ENCODE measurements around the gene PSMA5. TPM values are rescaled to one million over a fixed set of nuclear protein-coding genes. Genes with fewer than 3 reads are reported as not detected.

PSMA5 gene
- total RNA-seq, 6 donors from 2014 or later: 15.2 to 69.5 (median 29.8) TPM

GRCh38 chr1:109388208-109388711, 38.0 kb downstream of the PSMA5 start:
- WGBS, 2 donors: 93 to 99% methylated on average over 5 of the region's 5 CpGs
- no peaks in the 10 kb centered on the region for H3K9me3 ChIP-seq
- DNase-seq (no peak), ATAC-seq (ENCODE audit: low FRiP score in 2 of 2) (no peak)
- peak overlapping the region; percentile 81 to 92 (median 83) for H3K27ac ChIP-seq
- no peak for TF ChIP-seq EP300 (IDR thresholded peaks at IDR 0.05)
- H3K27me3 ChIP-seq: no peaks in the 10 kb centered on the region
- peaks cover 65 to 81% (median 71%) of the 10 kb centered on the region in 4 donors for H3K4me1 ChIP-seq
- no peaks in the 10 kb centered on the region for H3K36me3 ChIP-seq
- H3K4me3 ChIP-seq: no peak overlapping the region

- Histone ChIP-seq H3K4me1 (peaks cover 48 to 79% (median 67%) of the 10 kb centered on the region in 4 donors), H3K36me3 (no peaks in the 10 kb centered on the region), H3K4me3 (no peak overlapping the region), H3K27me3 (no peaks in the 10 kb centered on the region), H3K27ac (peak overlapping the region; percentile 5 to 60 (median 41)), H3K9me3 (no peaks in the 10 kb centered on the region)
- ATAC-seq (ENCODE audit: low FRiP score in 2 of 2) (no peak), DNase-seq (no peak)
- TF ChIP-seq POLR2AphosphoS5 (IDR thresholded peaks at IDR 0.05) (no peak), EP300 (IDR thresholded peaks at IDR 0.05) (no peak), POLR2A (IDR thresholded peaks at IDR 0.05) (no peak), CTCF (IDR thresholded peaks at IDR 0.05) (no peak)
- WGBS, 2 donors: 75 to 86% methylated on average over 2 of the region's 2 CpGs
These were observed 40.1 kb downstream of the PSMA5 start for GRCh38 chr1:109386054-109386717.

- ATAC-seq (ENCODE audit: low FRiP score in 2 of 2) (peak in 1 of 2 donors; percentile 47), DNase-seq (peak in 1 of 2 donors; percentile 73)
- peaks cover 46 to 75% (median 61%) of the 10 kb centered on the region in 4 donors for H3K4me1 ChIP-seq
- no peaks in the 10 kb centered on the region for H3K36me3 ChIP-seq
- WGBS, 2 donors: 57 to 63% methylated on average over 2 of the region's 2 CpGs
- H3K27ac ChIP-seq: peak overlapping the region; percentile 5 to 60 (median 41)
- no peak overlapping the region for H3K4me3 ChIP-seq
- H3K9me3 ChIP-seq: no peaks in the 10 kb centered on the region
- no peaks in the 10 kb centered on the region for H3K27me3 ChIP-seq
- TF ChIP-seq CTCF (IDR thresholded peaks at IDR 0.05): no peak
- no peak for TF ChIP-seq POLR2A (IDR thresholded peaks at IDR 0.05)
- TF ChIP-seq EP300 (IDR thresholded peaks at IDR 0.05): peak in 1 of 4 donors; percentile 38
- TF ChIP-seq POLR2AphosphoS5 (IDR thresholded peaks at IDR 0.05): peak in 1 of 2 donors; percentile 13
These were observed 40.8 kb downstream of the PSMA5 start for GRCh38 chr1:109385417-109385816.

- Histone ChIP-seq H3K4me3 (no peak overlapping the region), H3K9me3 (no peaks in the 10 kb centered on the region), H3K36me3 (no peaks in the 10 kb centered on the region), H3K4me1 (peaks cover 32 to 67% (median 47%) of the 10 kb centered on the region in 4 donors), H3K27me3 (no peaks in the 10 kb centered on the region), H3K27ac (peak overlapping the region in 1 of 4 donors; percentile 60)
- WGBS, 2 donors: 94 to 96% methylated on average over 7 of the region's 7 CpGs
- no peak for DNase-seq
- no peak for TF ChIP-seq POLR2AphosphoS5 (IDR thresholded peaks at IDR 0.05)
- TF ChIP-seq EP300 (IDR thresholded peaks at IDR 0.05): no peak
- no peak for TF ChIP-seq CTCF (IDR thresholded peaks at IDR 0.05)
- TF ChIP-seq POLR2A (IDR thresholded peaks at IDR 0.05): no peak
- no peak for ATAC-seq (ENCODE audit: low FRiP score in 2 of 2)
These were observed 42.4 kb downstream of the PSMA5 start for GRCh38 chr1:109383854-109384253.

GRCh38 chr1:109383087-109383779, 43.0 kb downstream of the PSMA5 start:
- TF ChIP-seq POLR2A (IDR thresholded peaks at IDR 0.05): no peak
- TF ChIP-seq CTCF (IDR thresholded peaks at IDR 0.05): no peak
- no peak for TF ChIP-seq EP300 (IDR thresholded peaks at IDR 0.05)
- no peak for TF ChIP-seq POLR2AphosphoS5 (IDR thresholded peaks at IDR 0.05)
- H3K4me1 ChIP-seq: peaks cover 29 to 67% (median 43%) of the 10 kb centered on the region in 4 donors
- DNase-seq: peak in 1 of 2 donors; percentile 35

More at GRCh38 chr1:109383087-109383779, 43.0 kb downstream of the PSMA5 start:
- Histone ChIP-seq H3K9me3 (no peaks in the 10 kb centered on the region), H3K36me3 (no peaks in the 10 kb centered on the region), H3K27me3 (no peaks in the 10 kb centered on the region), H3K4me3 (no peak overlapping the region), H3K27ac (peak overlapping the region in 1 of 4 donors; percentile 30)
- 65 to 67% methylated on average over 2 of the region's 2 CpGs for WGBS, 2 donors
- ATAC-seq (ENCODE audit: low FRiP score in 2 of 2): no peak

Measured in upper lobe of left lung (tissue), 6 donors.